ENCODE results near the gene PIK3R2.

Gene PIK3R2

GRCh38 chr19:18117364-18117691 lies 35.6 kb upstream of the PIK3R2 start:
- DNase-seq (ENCODE audit: low read depth, low spot score): no peak
- ChIA-PET POLR2A (no interaction called here), CTCF (interaction anchor here (1.6 kb wide), 1 partner anchor 12 kb away, joined by 4 read pairs; no protein-coding TSS in a partner anchor)
- H3K4me3 ChIP-seq (ENCODE audit: low read depth, low read length): peak overlapping the region; percentile 53
- no peak for TF ChIP-seq CTCF (IDR thresholded peaks at IDR 0.05; ENCODE audit: insufficient read depth, low read length, missing control alignments)

GRCh38 chr19:18117692-18118378 lies 35.1 kb upstream of the PIK3R2 start:
- DNase-seq (ENCODE audit: low read depth, low spot score): no peak
- CTCF ChIA-PET: interaction anchor here (1.3 to 1.6 kb wide), 4 partner anchors 11 to 74 kb away, joined by 3 to 5 read pairs (median 4); no protein-coding TSS in a partner anchor
- POLR2A ChIA-PET: no interaction called here
- TF ChIP-seq CTCF (IDR thresholded peaks at IDR 0.05; ENCODE audit: insufficient read depth, low read length, missing control alignments): peak; percentile 10
- peak overlapping the region; percentile 66 for H3K4me3 ChIP-seq (ENCODE audit: low read depth, low read length)

GRCh38 chr19:18118420-18119012 lies 34.4 kb upstream of the PIK3R2 start:
- ChIA-PET CTCF (interaction anchor here (1.1 to 1.6 kb wide), 6 partner anchors 10 to 161 kb away, joined by 3 to 5 read pairs (median 4); partner anchors contain the start of gene PIK3R2), POLR2A (interaction anchor here (0.6 kb wide), 1 partner anchor 94 kb away, joined by 3 read pairs; no protein-coding TSS in a partner anchor)
- DNase-seq (ENCODE audit: low read depth, low spot score): no peak
- peak overlapping the region; percentile 66 for H3K4me3 ChIP-seq (ENCODE audit: low read depth, low read length)
- no peak for TF ChIP-seq CTCF (IDR thresholded peaks at IDR 0.05; ENCODE audit: insufficient read depth, low read length, missing control alignments)

GRCh38 chr19:18119013-18119716 lies 33.8 kb upstream of the PIK3R2 start:
- no peak for TF ChIP-seq CTCF (IDR thresholded peaks at IDR 0.05; ENCODE audit: insufficient read depth, low read length, missing control alignments)
- no peak for DNase-seq (ENCODE audit: low read depth, low spot score)
- CTCF ChIA-PET: interaction anchor here (1.1 to 1.6 kb wide), 4 partner anchors 10 to 160 kb away, joined by 3 to 4 read pairs (median 4); partner anchors contain the start of gene PIK3R2
- peak overlapping the region; percentile 15 for H3K4me3 ChIP-seq (ENCODE audit: low read depth, low read length)
- POLR2A ChIA-PET: interaction anchor here (0.6 kb wide), 1 partner anchor 94 kb away, joined by 3 read pairs; no protein-coding TSS in a partner anchor

- no peak for TF ChIP-seq CTCF (IDR thresholded peaks at IDR 0.05; ENCODE audit: insufficient read depth, low read length, missing control alignments)
- no peak overlapping the region for H3K4me3 ChIP-seq (ENCODE audit: low read depth, low read length)
- CTCF ChIA-PET: no interaction called here
- no peak for DNase-seq (ENCODE audit: low read depth, low spot score)
- POLR2A ChIA-PET: no interaction called here
These were observed 33.3 kb upstream of the PIK3R2 start for GRCh38 chr19:18119717-18120105.

GRCh38 chr19:18120127-18120526 lies 32.8 kb upstream of the PIK3R2 start:
- no peak for DNase-seq (ENCODE audit: low read depth, low spot score)
- no peak overlapping the region for H3K4me3 ChIP-seq (ENCODE audit: low read depth, low read length)
- no peak for TF ChIP-seq CTCF (IDR thresholded peaks at IDR 0.05; ENCODE audit: insufficient read depth, low read length, missing control alignments)
- POLR2A ChIA-PET: no interaction called here
- CTCF ChIA-PET: no interaction called here

All from AG04449 (cell line).